Activated naive CD4-positive, alpha-beta T cell treated with anti-CD3 and anti-CD28 coated beads, Interleukin-2, amount 10 ng/mL, durations not matched to agents 7 days and 5 days (primary cell): ENCODE results near the gene FBXO24.

Source experiments
- CTCF ChIA-PET: fragments of 350-600 bp; sonication (Branson Sonifier 250); formaldehyde crosslinking; loops from one replicate; lab custom pipeline; 2021; ENCODE audit warnings: antibody characterized with exemption; lab: Charles Lee
- DNase-seq: peaks from one replicate; pipeline ENCODE4 v3.0.0-alpha.2; 2020
- H3K27ac Mint-ChIP-seq: one replicate; pipeline ENCODE4 v1.8.0; 2021; ENCODE audit warnings: mild to moderate bottlenecking, moderate library complexity, mixed read lengths
- H3K27me3 Mint-ChIP-seq: one replicate; pipeline ENCODE4 v1.8.0; 2021; ENCODE audit warnings: mild to moderate bottlenecking, mixed read lengths
- H3K36me3 Mint-ChIP-seq: one replicate; pipeline ENCODE4 v1.8.0; 2021; ENCODE audit warnings: mixed read lengths
- H3K4me1 Mint-ChIP-seq: one replicate; pipeline ENCODE4 v1.8.0; 2021; ENCODE audit warnings: mixed read lengths
- H3K4me3 Mint-ChIP-seq: one replicate; pipeline ENCODE4 v1.8.0; 2021; ENCODE audit warnings: mild to moderate bottlenecking, moderate library complexity, mixed read lengths
- H3K9me3 Mint-ChIP-seq: one replicate; pipeline ENCODE4 v1.8.0; 2021; ENCODE audit warnings: mixed read lengths

The FBXO24 gene

GRCh38 chr7:100614308-100614861 lies 28.3 kb downstream of the FBXO24 start:
- Mint-ChIP-seq H3K36me3 (peaks cover 21% of the 10 kb centered on the region), H3K4me1 (peaks cover 33% of the 10 kb centered on the region), H3K27ac (no peak overlapping the region), H3K4me3 (peak overlapping the region; percentile 91), H3K27me3 (peaks cover 8% of the 10 kb centered on the region), H3K9me3 (no peaks in the 10 kb centered on the region)
- no peak for DNase-seq
- CTCF ChIA-PET = interaction anchor here (0.8 to 3.1 kb wide), 4 partner anchors 14 to 77 kb away, joined by 3 to 22 read pairs (median 4); partner anchors contain the start of gene GIGYF1

DNA sequence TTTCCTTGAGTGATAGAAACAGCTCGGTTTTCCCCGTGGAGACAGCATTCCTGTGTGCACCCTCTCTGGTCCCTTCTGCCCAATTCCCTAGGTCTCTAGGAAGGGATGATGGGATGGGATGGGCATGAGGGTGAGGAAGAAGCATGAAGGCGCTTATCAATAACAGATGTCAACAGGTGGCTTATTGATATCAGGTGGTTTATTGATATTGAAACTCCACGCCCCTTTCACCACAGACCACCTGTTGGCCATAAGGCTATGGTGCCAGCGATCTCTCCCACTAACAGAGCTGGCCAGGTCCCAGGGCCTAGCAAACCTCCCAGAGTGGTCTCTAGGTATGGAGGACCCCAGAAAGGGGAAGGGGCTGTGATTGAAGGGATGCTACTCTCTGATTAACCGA lies 34.1 kb downstream of the FBXO24 start:
- no peaks in the 10 kb centered on the region for H3K9me3 Mint-ChIP-seq
- H3K27me3 Mint-ChIP-seq = no peaks in the 10 kb centered on the region
- peaks cover 41% of the 10 kb centered on the region for H3K4me1 Mint-ChIP-seq
- no peak for DNase-seq
- peaks cover 28% of the 10 kb centered on the region for H3K36me3 Mint-ChIP-seq
- H3K4me3 Mint-ChIP-seq = no peak overlapping the region
- H3K27ac Mint-ChIP-seq = no peak overlapping the region
- CTCF ChIA-PET = interaction anchor here (2.1 kb wide), 1 partner anchor 10 kb away, joined by 4 read pairs; no protein-coding TSS in a partner anchor

DNA sequence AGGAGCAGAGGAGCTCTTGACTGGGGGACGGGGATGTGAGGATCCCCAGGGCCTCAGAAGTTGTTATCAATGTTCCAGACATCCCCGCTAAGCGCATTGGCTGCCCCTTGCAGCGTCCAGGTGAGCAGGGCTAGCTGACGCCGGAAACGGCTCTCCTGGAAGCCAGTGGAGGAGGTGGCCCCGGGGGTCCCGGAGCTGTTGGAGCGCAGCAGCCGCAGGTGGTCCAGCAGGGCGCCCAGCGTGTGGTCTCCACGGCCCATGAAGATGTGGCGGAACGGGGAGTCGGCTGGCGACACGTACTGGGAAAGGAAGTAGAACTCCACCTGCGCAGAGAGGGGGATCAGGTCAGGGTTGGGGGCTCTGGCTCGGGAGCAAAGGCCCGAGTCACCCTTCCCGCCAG lies 34.7 kb downstream of the FBXO24 start:
- CTCF ChIA-PET = interaction anchor here (0.7 to 2.1 kb wide), 2 partner anchors 9 to 12 kb away, joined by 3 to 4 read pairs; no protein-coding TSS in a partner anchor
- Mint-ChIP-seq H3K9me3 (no peaks in the 10 kb centered on the region), H3K4me3 (no peak overlapping the region), H3K27me3 (no peaks in the 10 kb centered on the region), H3K4me1 (peaks cover 45% of the 10 kb centered on the region), H3K36me3 (peaks cover 26% of the 10 kb centered on the region), H3K27ac (no peak overlapping the region)
- DNase-seq = no peak

- no peak overlapping the region for H3K27ac Mint-ChIP-seq
- peaks cover 51% of the 10 kb centered on the region for H3K4me1 Mint-ChIP-seq
- H3K4me3 Mint-ChIP-seq = no peak overlapping the region
- H3K36me3 Mint-ChIP-seq = peaks cover 19% of the 10 kb centered on the region
- CTCF ChIA-PET = interaction anchor here (2.1 kb wide), 1 partner anchor 8 kb away, joined by 4 read pairs; no protein-coding TSS in a partner anchor
- no peaks in the 10 kb centered on the region for H3K27me3 Mint-ChIP-seq
- no peak for DNase-seq
- H3K9me3 Mint-ChIP-seq = no peaks in the 10 kb centered on the region
Measured at GRCh38 chr7:100621554-100621953, 35.4 kb downstream of the FBXO24 start.

DNA sequence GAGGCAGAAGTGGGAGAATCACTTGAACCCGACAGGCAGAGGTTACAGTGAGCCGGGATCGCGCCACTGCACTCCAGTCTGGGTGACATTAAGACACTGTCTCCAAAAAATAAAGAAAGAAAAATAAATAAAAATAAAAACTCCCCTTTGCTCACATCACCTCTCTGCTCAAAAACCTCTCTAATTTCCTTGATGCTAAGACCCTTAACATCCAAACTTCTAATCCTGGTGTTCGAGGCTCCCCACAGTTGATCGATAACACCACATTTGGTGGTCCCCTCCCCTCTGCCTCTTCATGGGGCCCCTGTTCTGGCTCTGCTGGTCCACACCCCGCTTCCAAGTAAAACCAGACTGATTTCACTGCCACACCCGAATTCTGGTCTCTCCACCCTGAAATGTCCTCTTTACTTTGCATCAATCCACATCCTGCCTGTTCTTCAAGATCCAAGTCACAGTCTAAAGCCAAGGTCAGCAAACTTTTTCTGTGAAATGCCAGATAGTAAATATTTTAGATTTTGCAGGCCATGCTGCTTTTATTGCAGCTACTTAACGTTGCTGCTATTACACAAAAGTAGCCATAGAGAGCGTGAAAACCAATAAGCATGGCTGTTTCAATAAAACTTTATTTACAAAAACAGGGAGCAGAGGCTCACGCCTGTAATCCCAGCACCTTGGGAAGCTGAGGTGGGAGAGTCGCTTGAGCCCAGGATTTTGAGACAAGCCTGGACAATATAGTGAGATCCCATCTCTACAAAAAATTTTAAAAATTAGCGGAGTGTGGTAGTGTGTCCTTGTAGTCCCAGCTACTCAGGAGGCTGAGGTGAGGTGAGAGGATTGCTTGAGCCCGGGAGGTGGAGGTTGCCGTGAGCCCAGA lies 38.1 kb downstream of the FBXO24 start:
- Mint-ChIP-seq H3K36me3 (peaks cover 20% of the 10 kb centered on the region), H3K4me1 (peaks cover 72% of the 10 kb centered on the region), H3K4me3 (peak overlapping the region; percentile 6), H3K27me3 (peaks cover 2% of the 10 kb centered on the region), H3K27ac (peak overlapping the region; percentile 85), H3K9me3 (no peaks in the 10 kb centered on the region)
- CTCF ChIA-PET = interaction anchor here (0.7 to 1.8 kb wide), 3 partner anchors 10 to 57 kb away, joined by 3 to 4 read pairs (median 3); no protein-coding TSS in a partner anchor
- peak; percentile 40 for DNase-seq

GRCh38 chr7:100626055-100626454 lies 39.9 kb downstream of the FBXO24 start:
- Mint-ChIP-seq H3K36me3 (peaks cover 19% of the 10 kb centered on the region), H3K27ac (peak overlapping the region; percentile 85), H3K4me1 (peaks cover 84% of the 10 kb centered on the region), H3K27me3 (peaks cover 9% of the 10 kb centered on the region), H3K9me3 (no peaks in the 10 kb centered on the region), H3K4me3 (peak overlapping the region; percentile 79)
- no peak for DNase-seq
- CTCF ChIA-PET = interaction anchor here (0.7 to 1.2 kb wide), 3 partner anchors 14 to 79 kb away, joined by 3 to 6 read pairs (median 3); partner anchors contain the start of genes MOSPD3 and POP7

DNA sequence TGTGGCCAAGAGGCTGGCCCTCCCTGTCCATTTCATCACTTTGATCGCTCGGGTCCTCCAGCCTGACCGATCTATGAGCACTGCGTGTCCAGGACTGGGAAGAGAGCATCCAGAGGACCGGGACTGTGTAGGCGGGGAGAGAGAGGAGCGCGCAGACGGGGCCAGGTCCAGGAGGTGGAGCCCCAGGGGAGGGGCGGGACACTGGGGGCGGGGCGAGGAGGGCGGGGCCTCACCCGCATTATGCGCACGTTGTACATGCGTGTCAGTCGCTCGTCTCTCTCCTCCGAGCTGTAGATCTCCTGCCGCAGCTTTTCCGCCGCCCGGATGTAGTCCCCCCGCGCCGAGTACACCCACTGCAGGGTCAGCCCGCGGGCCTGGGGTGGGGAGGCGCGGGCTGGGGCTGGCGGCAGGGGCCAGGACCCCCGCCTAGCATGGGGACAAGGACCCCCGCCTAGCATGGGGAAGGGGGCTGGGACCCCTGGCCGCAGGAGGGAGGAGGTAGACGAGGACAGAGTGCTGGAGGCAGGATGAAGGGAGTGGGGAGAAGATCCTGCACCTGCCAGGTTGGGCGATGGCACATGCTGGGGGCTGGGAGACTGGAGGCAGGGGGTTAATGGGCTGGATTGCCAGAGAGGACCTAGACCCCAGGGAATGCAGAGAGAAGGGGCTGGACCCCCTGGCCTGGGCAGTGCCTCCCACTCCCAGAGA lies 40.6 kb downstream of the FBXO24 start:
- Mint-ChIP-seq H3K9me3 (no peaks in the 10 kb centered on the region), H3K4me1 (peaks cover 83% of the 10 kb centered on the region), H3K36me3 (peaks cover 16% of the 10 kb centered on the region), H3K27me3 (peaks cover 11% of the 10 kb centered on the region), H3K4me3 (peak overlapping the region; percentile 79), H3K27ac (peak overlapping the region; percentile 83)
- DNase-seq = peak; percentile 95
- CTCF ChIA-PET = interaction anchor here (0.7 to 1.2 kb wide), 3 partner anchors 14 to 79 kb away, joined by 3 to 6 read pairs (median 3); partner anchors contain the start of genes MOSPD3 and POP7

- CTCF ChIA-PET = interaction anchor here (1.1 to 1.2 kb wide), 2 partner anchors 15 to 78 kb away, joined by 3 to 6 read pairs; partner anchors contain the start of genes MOSPD3 and POP7
- Mint-ChIP-seq H3K27me3 (peaks cover 16% of the 10 kb centered on the region), H3K4me1 (peaks cover 83% of the 10 kb centered on the region), H3K27ac (peak overlapping the region; percentile 83), H3K36me3 (peaks cover 12% of the 10 kb centered on the region), H3K9me3 (no peaks in the 10 kb centered on the region), H3K4me3 (peak overlapping the region; percentile 79)
- DNase-seq = no peak
Measured at GRCh38 chr7:100627238-100627549, 41.1 kb downstream of the FBXO24 start.

- CTCF ChIA-PET = interaction anchor here (1.2 to 2.9 kb wide), 8 partner anchors 9 to 62 kb away, joined by 3 to 17 read pairs (median 4); no protein-coding TSS in a partner anchor
- H3K9me3 Mint-ChIP-seq = no peaks in the 10 kb centered on the region
- no peak overlapping the region for H3K27ac Mint-ChIP-seq
- peaks cover 37% of the 10 kb centered on the region for H3K27me3 Mint-ChIP-seq
- H3K4me1 Mint-ChIP-seq = peaks cover 83% of the 10 kb centered on the region
- H3K36me3 Mint-ChIP-seq = peaks cover 6% of the 10 kb centered on the region
- peak; percentile 44 for DNase-seq
- peak overlapping the region; percentile 40 for H3K4me3 Mint-ChIP-seq
Measured at GRCh38 chr7:100629117-100629716, 43.1 kb downstream of the FBXO24 start.

DNA sequence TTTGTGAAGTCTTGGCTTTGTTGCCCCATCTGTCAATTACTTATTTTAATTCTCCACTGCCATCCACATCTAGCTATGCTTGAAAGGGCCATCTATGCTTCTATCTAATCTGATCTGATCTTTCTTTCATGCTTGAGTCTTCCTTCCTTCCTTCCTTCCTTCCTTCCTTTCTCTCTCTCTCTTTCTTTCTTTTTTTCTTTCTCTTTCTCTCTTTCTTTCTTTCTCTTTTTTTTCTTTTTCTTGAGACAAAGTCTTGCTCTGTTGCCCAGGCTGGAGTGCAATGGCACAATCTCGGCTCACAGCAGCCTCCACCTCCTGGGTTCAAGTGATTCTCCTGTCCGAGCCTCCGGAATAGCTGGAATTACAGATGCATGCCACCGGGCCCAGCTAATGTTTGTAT lies 43.9 kb downstream of the FBXO24 start:
- CTCF ChIA-PET = interaction anchor here (1.2 to 2.9 kb wide), 7 partner anchors 9 to 62 kb away, joined by 3 to 17 read pairs (median 4); no protein-coding TSS in a partner anchor
- Mint-ChIP-seq H3K9me3 (no peaks in the 10 kb centered on the region), H3K27me3 (peaks cover 45% of the 10 kb centered on the region), H3K4me3 (no peak overlapping the region), H3K27ac (no peak overlapping the region), H3K36me3 (peaks cover 5% of the 10 kb centered on the region), H3K4me1 (peaks cover 79% of the 10 kb centered on the region)
- no peak for DNase-seq

DNA sequence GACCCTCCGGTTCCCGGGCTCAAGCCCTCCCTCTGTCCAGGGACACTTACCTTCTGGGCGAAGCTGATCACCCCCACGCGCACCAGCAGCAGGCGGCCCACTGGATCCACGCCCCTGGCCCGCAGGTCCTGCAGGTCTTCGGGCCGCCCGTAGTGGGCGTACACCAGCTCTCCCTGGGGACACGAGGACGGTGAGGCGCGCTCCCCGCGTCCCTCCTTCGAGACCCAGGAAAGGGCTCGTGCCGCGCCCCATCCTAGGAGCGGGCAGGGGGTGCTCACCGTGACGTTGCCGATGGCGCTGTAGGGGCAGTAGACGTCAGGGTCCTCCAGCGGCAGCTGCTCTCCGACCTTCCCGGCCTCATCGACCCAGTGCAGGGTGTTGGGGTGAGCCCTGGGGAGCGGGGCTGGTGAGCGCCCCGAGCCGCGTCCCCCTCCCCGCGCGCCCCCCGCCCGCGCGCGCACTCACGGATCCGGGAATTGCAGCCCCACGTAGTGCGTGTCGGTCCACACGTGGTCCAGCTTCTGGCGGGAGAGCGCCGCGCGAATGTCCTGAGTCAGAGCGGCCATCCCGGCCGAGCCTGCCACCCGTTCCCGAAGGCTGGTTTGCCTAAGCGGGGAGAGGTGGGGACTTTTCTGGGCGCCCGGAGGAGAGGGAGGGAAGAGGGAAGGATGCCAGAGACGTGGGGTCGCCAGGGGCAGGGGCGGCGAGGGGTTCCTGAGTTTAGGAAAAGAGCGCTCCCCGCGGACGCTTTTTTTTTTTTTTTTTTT lies 47.0 kb downstream of the FBXO24 start:
- H3K9me3 Mint-ChIP-seq = no peaks in the 10 kb centered on the region
- H3K4me1 Mint-ChIP-seq = peaks cover 52% of the 10 kb centered on the region
- CTCF ChIA-PET = interaction anchor here (0.9 to 2.7 kb wide), 11 partner anchors 9 to 73 kb away, joined by 3 to 12 read pairs (median 5); partner anchors contain the start of genes MOSPD3 and POP7
- H3K4me3 Mint-ChIP-seq = peak overlapping the region; percentile 79
- peak; percentile 78 for DNase-seq
- H3K36me3 Mint-ChIP-seq = peaks cover 2% of the 10 kb centered on the region
- H3K27me3 Mint-ChIP-seq = peaks cover 55% of the 10 kb centered on the region
- H3K27ac Mint-ChIP-seq = peak overlapping the region; percentile 70

- H3K36me3 Mint-ChIP-seq = no peaks in the 10 kb centered on the region
- DNase-seq = no peak
- H3K4me3 Mint-ChIP-seq = no peak overlapping the region
- no peaks in the 10 kb centered on the region for H3K4me1 Mint-ChIP-seq
- H3K27ac Mint-ChIP-seq = no peak overlapping the region
- H3K9me3 Mint-ChIP-seq = no peaks in the 10 kb centered on the region
- peaks cover 23% of the 10 kb centered on the region for H3K27me3 Mint-ChIP-seq
- CTCF ChIA-PET = interaction anchor here (0.7 to 2.2 kb wide), 3 partner anchors 30 to 212 kb away, joined by 3 to 7 read pairs (median 3); no protein-coding TSS in a partner anchor
Measured at GRCh38 chr7:100639995-100640516, 53.9 kb downstream of the FBXO24 start.
